HG03159 (cell line): ENCODE results near the gene CEP162.
"Not testable (repeated sequence)": the region's sequence is repeated elsewhere in the genome, so short reads cannot be mapped to it uniquely, and the experiment has no call there.

Source experiments
- ATAC-seq: cut with Tn5 transposase; IDR thresholded peaks from one replicate; pipeline ENCODE4 v1.9.1; 2021; ENCODE audit warnings: mild to moderate bottlenecking, moderate library complexity; ENCODE audit not compliant: unreplicated experiment

The CEP162 gene, protein sequence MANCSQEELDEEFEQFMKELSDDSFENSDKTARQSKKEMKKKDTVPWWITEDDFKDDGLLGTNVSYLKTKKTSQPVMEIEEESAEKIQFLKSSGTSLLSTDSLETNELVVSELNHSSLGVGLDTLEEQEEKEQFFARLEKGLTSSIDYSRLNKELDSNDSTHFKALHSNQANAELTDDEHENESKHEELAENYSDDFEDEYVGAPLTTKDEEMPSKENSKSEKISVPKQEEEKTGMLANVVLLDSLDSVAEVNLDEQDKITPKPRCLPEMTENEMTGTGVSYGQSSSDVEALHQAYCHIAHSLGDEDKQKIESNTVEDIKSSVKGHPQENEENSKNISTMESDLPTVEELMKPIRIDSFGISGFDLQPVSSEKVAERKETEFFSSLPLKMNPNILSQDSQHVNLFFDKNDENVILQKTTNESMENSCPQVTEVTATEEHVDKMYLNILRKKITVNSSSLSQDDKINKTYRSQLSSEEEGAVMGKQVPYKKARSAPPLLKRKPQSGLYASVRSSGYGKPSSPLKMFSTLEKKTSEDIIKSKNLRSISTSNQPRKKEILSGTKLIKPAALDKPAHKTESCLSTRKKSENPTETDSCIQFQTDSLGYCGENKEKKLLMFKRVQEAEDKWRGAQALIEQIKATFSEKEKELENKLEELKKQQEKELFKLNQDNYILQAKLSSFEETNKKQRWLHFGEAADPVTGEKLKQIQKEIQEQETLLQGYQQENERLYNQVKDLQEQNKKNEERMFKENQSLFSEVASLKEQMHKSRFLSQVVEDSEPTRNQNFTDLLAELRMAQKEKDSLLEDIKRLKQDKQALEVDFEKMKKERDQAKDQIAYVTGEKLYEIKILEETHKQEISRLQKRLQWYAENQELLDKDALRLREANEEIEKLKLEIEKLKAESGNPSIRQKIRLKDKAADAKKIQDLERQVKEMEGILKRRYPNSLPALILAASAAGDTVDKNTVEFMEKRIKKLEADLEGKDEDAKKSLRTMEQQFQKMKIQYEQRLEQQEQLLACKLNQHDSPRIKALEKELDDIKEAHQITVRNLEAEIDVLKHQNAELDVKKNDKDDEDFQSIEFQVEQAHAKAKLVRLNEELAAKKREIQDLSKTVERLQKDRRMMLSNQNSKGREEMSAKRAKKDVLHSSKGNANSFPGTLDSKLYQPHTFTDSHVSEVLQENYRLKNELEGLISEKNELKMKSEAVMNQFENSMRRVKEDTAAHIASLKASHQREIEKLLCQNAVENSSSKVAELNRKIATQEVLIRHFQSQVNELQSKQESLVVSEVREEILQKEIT (N-terminal part only)

DNA sequence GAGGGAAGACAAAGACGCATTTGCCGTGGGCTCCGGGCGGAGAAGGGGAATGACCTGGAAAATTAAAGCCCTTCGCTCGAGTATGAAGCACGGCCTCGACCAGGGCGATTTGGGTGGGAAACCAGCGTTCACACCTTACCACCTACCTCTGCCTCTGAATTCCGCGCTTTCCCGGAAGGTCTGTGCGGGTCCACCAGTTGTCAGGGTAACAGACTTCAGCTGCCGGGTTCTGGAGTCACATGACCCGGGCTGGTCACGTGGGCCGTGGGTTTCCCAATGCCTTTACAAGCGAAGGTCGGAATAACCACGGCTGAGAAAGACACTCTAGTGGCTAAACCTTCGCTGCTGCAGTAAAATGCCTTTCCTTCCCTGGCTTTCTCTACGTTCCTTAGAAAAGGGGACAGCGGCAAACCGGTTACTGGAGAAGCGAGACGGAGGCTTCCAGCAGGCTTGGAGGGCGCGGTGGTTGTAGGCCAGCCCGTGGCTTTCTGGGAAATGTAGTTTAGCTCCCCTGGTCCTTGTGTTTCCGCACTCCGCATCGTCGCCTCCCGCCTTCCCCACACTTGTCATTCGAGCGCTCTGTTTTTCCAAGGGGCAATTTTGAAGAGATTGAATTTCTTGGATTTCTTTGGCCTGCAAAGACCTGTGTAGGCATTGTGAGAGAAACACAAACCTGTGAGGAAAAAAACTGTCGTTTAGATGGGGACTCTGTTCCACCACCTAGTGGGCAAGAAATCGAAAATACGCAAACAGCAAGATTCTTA, at the start of gene CEP162:
TSS of gene CEP162 (minus strand) at position 210 of the 764 bp plus-strand sequence. CDS start 1,250 bp downstream, outside the sequence.
- peak; percentile 98 for ATAC-seq

DNA sequence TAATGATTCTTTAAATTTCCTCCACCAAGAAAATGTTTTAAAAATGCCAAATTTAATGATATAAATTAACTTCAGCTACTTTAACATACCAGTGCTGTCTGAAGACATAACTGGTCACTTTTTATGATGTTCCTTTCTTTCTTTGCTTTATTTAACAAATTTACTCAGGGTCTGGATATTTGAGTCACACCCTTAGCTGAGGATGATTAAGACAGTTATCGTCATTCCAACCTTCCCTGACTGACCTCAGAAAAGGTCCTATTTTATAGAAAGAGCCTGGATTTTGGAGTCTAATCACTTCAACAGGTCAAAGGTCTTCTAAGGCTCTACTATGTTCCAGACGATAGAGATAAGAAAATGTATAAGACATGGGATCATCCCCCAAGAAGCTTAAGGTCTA, 47.4 kb upstream of the CEP162 start:
- no peak for ATAC-seq

DNA sequence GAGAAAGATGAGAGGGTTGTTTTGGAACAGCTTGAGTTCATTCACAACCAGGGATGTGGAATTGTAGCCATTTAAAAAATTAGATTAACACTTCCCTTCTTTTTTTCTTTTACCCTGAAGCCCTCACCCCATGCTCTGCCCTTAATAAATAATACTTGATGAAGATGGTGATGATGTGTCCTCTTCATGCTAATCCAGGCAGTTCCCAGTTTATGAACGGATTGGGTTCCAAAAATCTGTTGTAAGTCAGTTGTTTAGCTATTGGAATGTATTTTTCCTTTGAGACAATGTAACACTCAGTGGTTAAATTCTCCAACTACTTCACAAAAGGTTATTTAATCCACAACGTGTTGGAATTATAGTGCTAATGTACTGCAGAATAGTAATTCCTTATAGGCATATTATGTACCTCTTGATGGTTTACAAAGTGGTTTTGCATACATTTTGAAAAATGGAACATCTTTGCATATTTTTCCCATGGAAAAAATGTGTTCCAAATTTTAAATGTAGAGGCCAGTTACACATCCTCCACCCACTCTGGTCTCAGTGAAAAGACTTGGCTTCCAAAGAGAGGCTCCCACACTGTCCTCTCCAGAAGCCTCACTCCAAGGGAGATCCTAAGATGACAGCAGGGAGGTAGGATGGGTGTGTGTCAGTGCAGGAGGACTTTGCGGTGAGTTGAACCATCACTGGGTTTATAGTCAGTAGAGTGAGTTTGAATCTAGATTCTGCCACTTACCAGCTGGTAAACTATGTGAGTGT, 45.8 kb upstream of the CEP162 start:
- ATAC-seq: no peak

DNA sequence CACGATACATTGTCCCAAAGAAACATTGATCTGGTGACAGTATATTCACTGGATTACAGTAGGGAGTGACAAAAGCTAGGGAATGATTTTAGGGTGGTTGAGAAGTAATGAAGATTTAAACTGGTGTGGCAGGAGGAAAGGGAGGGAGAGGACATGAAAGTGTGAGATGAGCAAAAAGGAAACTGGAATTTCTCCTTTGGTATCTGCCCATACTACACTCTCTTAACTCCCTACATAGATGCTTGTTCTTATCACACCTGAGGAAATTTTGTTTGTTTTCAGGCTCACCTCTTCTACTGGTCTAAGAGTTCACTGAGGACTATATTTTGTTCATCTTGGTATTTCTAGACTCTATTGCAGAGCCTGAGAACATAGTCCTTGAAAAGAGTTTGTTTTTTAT, 44.9 kb upstream of the CEP162 start:
- ATAC-seq: no peak

DNA sequence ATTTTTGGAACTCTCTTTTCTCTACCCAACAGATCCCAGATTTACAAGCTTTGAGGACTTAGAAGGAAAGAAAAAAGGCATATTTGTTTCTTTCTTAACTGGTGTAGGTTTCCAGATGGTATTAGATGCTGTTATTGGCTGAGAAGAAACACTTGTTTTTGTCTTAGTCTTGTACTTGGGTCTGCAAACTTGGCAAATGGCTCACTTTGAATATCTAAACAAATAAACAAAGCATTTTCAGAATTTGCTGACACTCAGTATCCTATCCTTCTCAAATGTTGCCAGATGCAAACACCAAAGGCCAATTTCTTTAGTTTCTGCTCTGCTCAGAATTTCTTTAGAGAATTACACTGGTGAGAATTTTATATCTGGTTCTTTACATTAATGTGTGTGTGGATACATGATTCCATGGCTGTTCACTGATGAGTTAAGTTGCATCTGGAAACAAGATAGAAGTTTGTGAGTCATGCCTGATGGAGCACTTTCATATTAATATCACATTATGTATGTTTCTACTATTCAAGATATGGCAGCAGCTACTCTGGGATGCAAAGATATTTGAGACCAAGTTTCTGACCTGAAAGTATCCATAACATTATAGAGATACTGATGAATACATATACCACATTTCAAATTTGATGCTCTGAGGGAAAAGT, 43.7 kb upstream of the CEP162 start:
- no peak for ATAC-seq

DNA sequence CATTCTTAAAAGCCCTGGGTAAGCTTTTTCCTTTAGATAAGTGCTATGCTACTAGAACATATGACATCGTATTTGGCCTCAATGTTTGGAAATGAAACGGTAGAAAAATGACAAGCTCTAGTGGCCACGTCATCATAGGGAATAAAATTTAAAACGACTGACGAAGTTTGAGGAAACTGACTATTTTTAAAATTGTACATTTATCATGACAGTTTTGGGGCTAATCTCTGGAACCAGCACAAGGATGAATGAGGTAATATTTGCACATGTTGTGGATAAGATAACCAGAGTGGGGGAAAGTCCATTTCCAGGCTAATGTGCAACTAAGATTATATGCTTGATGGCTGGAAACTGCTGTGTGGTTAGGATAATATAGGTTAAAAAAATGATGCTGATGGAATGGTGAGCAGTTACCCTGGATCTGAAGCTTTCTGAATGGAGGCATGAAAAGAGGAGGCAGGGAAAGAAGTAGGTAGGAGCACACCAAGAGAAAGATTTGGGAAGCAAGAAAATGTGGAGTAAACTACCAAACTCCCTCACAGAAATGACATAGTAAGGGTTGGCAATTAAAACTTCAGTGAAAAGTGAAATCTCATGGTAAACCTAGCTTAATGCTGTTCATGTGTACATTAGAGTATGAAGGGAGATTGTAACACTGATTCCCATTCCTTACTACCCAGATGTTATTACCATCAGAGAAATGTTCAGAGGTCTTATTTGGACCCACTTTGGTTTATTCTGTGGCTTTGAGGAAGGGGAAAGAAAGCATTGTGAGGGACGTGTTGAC, 42.7 kb upstream of the CEP162 start:
- ATAC-seq: no peak

DNA sequence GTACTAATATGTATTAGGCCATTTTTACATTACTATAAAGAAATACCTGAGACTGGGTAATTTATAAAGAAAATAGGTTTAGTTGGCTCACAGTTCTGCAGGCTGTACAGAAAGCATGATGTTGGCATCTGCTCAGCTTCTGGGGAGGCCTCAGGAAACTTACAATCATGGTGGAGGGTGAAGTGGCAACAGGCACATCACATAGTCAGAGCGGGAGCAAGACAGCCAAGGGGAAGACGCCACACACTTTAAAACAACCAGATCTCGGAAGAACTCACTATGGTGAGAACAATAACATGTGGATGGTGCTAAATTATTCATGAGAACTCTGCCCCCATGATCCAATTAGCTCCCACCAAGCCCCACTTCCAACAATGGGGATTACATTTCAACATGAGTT, 41.3 kb upstream of the CEP162 start:
- no peak for ATAC-seq

DNA sequence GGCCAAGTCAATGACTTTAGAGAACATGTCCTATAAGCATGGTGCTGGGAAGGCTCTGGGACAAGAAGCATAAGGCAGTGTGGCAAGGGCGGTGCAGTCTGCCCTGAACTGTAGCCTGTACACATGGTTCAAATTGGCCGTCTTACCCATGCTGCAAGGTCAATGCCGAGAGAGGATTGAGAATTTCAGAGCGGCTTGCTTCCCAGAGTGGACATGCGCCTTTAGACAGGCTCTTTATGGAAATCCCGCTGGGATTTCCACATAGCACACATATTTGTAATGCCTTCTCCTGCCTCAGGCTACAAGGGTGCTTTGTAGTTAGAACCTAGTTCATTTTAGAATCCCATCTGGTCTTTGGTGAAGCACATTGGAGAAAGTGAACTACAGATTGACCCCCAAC, 36.1 kb upstream of the CEP162 start:
- ATAC-seq: no peak

DNA sequence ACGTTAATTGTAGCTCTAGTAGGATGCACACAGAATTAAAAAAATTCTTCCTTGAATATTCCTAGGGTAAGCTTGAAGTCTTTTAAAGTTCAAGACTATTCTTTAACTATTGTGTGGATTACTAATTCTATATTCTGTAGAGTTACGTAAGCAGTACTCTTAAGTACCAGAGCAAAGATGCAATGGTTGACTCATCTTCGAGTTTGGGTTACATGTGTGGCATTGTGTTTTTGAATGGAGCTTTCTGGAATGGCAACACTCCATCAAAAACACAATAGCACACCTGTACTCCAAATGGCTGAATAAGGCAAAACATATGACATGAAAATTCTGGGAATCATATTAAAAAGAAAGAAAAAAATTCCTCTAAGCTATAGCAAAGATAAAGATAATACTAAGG, 33.5 kb upstream of the CEP162 start:
- no peak for ATAC-seq

DNA sequence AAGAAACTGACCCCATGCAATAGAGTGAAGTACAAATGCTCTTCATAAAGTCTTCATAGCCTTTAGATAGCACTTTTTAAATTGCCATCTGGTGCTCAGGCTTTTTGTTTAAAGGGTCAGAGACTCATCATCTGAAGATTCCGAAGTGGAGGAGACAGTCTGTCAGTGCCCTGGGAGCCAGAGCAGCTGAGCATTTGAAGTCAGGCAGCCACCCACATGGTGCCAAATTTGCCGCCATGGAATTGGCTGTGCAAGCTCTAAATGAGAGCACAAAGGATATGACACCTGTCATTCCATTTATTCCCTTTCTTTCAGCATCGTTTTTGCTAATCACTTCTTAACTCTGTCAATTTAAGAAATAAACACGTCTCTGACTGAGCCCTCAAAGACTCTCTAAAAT, 32.8 kb upstream of the CEP162 start:
- no peak for ATAC-seq

DNA sequence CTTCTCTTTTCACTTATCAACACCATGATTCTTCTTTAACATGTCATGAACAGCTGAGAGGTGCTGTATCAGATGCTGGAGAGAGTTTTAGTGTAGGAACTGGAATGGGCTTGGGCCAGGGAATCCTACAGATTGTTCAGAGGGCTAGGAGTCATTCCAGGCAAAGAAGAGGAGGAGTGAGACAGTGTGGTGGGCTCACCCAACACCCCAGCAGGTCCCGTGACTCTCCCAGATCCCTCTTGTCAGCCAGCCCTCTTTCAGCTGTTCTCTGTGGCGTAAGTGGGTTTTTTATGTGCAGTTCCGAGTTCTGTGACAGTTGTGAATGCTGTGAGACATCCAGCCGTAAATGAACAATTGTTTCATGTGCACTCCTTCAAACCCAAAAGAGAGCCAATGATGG, 31.4 kb upstream of the CEP162 start:
- no peak for ATAC-seq

DNA sequence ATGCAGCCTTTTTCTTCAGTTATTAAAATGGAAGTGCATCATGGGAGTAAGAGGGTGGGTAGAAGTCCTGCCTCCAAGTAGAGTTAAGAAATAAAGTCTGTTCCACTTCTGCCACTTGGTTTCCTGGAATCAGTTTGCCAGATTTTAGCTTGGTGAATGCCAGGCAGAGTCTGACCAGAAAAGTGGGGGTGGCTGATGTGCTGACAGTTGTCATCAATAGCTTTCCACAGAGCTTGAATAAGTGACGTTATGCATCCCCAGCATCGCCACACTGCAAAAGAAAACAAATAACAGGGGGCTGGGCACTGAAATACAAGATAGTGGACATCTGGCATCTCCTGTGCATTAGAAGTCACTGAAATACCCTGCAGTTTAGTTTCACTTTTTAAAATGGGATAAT, 30.8 kb upstream of the CEP162 start:
- no peak for ATAC-seq

DNA sequence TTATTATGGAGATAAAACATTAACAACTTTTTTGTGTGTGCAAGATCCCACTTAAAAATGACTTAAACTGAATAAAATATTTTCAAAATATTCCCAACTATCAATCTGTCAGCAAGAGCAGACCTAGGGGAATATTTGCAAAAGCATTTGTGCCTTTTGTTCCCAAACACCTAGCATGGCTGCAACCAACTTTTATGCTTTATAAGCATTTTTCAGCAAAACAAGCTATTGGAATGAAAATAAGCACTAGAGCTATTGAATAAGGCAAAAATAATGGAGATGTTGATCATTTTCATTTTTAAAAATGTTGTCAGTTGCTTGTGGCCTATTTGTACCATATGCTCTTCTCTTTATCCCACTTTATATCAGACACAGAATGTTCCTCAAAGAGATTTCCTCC, 28.2 kb upstream of the CEP162 start:
- ATAC-seq: no peak

DNA sequence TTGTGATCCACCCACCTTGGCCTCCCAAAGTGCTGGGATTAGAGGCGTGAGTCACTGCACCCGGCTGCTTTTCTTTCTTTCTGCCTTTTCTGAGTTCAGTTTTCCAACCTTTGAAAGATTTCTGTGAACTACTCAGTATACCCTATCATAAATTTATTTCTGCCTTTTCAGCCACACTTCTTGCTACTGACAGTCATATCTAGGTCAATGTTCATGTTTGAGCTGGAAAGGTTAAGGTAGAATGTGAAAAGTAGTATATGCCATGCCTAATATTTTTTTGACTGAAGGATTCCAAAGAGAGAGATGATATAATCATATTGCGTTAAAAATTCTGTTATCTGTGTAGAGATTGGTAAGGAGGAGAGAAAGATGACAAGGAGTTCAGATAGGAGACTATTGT, 25.9 kb upstream of the CEP162 start:
- ATAC-seq: no peak

DNA sequence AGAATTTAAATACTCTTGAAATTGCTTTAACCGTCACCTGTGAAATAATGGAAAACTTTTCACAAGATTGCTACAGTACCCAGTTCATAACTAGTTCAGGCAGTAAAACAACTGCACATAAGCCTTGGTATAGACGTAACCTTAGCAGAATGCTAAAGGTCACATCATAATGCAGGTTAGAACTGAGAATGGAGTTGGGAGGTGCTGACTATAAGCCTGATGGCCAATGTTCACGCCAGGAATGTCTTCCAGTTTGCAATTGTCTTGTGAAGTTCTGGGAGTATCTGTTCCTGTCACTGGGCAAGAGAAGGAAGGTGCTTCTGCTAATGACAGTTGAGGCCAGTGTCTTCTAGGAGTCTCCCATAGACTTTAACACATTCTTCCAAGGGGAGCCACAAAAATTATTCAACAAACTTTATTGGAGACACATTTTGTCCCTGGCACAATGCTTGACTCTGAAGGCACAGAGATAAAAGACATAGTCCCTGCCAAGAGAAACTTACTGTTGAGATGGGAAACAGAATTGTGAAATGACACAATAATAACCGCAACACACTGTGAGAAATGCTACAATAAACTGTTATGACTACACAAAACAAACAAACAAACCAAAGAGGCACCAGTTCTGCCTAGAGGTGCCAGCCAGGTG, 24.6 kb upstream of the CEP162 start:
- no peak for ATAC-seq

DNA sequence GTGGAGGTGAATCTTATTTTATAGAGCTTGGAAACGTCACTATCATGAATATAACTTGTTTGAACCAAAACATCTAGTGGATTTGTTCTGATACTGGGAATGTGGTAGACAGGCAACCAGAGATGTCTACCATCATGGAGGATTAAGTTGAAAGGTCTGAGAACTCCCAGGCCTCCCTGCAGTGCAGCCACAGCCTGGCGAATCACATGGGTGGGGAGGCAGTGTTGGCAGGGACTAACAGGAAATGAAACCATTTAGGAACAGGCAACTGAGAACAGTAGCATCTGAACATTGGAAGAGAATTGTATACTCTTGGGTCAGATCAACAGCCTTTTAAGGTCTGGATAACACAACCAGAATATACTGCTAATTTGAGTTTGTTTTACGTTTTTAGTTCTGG, 22.3 kb upstream of the CEP162 start:
- ATAC-seq: no peak

DNA sequence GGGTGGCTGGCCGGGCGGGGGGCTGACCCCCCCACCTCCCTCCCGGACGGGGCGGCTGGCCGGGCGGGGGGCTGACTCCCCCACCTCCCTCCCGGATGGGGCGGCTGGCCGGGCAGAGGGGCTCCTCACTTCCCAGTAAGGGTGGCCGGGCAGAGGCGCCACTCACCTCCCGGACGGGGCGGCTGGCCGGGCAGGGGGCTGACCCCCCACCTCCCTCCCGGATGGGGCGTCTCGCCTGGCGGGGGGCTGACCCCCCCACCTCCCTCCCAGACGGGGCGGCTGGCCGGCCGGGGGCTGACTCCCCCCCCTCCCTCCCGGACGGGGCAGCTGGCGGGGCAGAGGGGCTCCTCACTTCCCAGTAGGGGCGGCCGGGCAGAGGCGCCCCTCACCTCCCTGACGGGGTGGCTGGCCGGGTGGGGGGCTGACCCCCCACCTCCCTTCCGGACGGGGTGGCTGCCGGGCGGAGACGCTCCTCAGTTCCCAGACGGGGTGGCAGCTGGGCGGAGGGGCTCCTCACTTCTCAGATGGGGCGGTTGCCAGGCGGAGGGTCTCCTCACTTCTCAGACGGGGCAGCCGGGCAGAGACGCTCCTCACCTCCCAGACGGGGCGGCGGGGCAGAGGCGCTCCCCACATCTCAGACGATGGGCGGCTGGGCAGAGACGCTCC, 17.1 kb upstream of the CEP162 start:
- ATAC-seq: not testable (repeated sequence)
